HepG2 (cell line): ENCODE results near the gene DNASE2. TPM values are rescaled to one million over a fixed set of nuclear protein-coding genes. Genes with fewer than 3 reads are reported as not detected.
A peak's percentile ranks its signal among the peaks of the same experiment; 100 is the strongest.

Experiments
- ATF2 ChIP-seq: sonication (generic); formaldehyde crosslinking; IDR thresholded peaks from 2 replicates; pipeline ENCODE4 v1.4.0; 2020; ENCODE audit warnings: missing genetic modification reagents
- ATF6 ChIP-seq: sonication (generic); formaldehyde crosslinking; conservative IDR thresholded peaks from 2 replicates; pipeline ENCODE4 v1.4.0; 2020; ENCODE audit warnings: missing genetic modification reagents
- HCFC1 ChIP-seq: fragments of 150-350 bp; IDR thresholded peaks from 2 replicates; pipeline ENCODE4 v1.6.1; 2014; ENCODE audit warnings: low read depth, low read length
- JUN ChIP-seq: sonication (generic); formaldehyde crosslinking; IDR thresholded peaks from 2 replicates; pipeline ENCODE4 v1.4.0; 2020; ENCODE audit warnings: mild to moderate bottlenecking, missing genetic modification reagents
- KAT8 ChIP-seq: IDR thresholded peaks from 2 replicates; pipeline ENCODE4 v1.6.1; 2016; ENCODE audit warnings: missing genetic modification reagents, missing compliant biosample characterization
- MLXIP ChIP-seq: sonication (generic); formaldehyde crosslinking; IDR thresholded peaks from 2 replicates; pipeline ENCODE4 v1.9.0; 2021; ENCODE audit warnings: missing genetic modification reagents, borderline replicate concordance
- NFATC3 ChIP-seq: sonication (generic); formaldehyde crosslinking; IDR thresholded peaks from 2 replicates; pipeline ENCODE4 v1.5.1; 2020; ENCODE audit warnings: mild to moderate bottlenecking, missing genetic modification reagents
- NR2C2 ChIP-seq: sonication (generic); formaldehyde crosslinking; IDR thresholded peaks from 2 replicates; pipeline ENCODE4 v1.4.0; 2020; ENCODE audit warnings: missing genetic modification reagents, mild to moderate bottlenecking, moderate library complexity, borderline replicate concordance
- PHB2 ChIP-seq: fragments of 450-650 bp; IDR thresholded peaks from 2 replicates; pipeline ENCODE4 v1.6.1; 2018; ENCODE audit not compliant: partially characterized antibody
- POLR2G ChIP-seq: fragments of 200-400 bp; formaldehyde crosslinking; IDR thresholded peaks from 2 replicates; pipeline ENCODE4 v1.6.1; 2018; ENCODE audit warnings: mild to moderate bottlenecking, low read depth, low read length, moderate library complexity
- RARA ChIP-seq: IDR thresholded peaks from 2 replicates; pipeline ENCODE4 v1.6.1; 2016; ENCODE audit warnings: missing genetic modification reagents, missing compliant biosample characterization
- RCOR2 ChIP-seq: IDR thresholded peaks from 2 replicates; pipeline ENCODE4 v1.6.1; 2016; ENCODE audit warnings: missing biosample characterization, missing genetic modification reagents
- REL ChIP-seq: sonication (generic); formaldehyde crosslinking; conservative IDR thresholded peaks from 2 replicates; pipeline ENCODE4 v1.8.0; 2022; ENCODE audit warnings: mild to moderate bottlenecking, missing genetic modification reagents, moderate library complexity
- RNF2 ChIP-seq: fragments of 450-650 bp; conservative IDR thresholded peaks from 2 replicates; pipeline ENCODE4 v1.6.1; 2016; ENCODE audit warnings: low read depth
- SYNCRIP ChIP-seq: fragments of 200-400 bp; formaldehyde crosslinking; IDR thresholded peaks from 2 replicates; pipeline ENCODE4 v1.6.1; 2018; ENCODE audit warnings: mild to moderate bottlenecking, low read depth, low read length; ENCODE audit not compliant: insufficient read depth
- YEATS4 ChIP-seq: sonication (generic); formaldehyde crosslinking; IDR thresholded peaks from 2 replicates; pipeline ENCODE4 v1.4.0; 2020; ENCODE audit warnings: missing genetic modification reagents, borderline replicate concordance
- ZNF10 ChIP-seq: sonication (generic); formaldehyde crosslinking; IDR thresholded peaks from 2 replicates; pipeline ENCODE4 v1.4.0; 2020; ENCODE audit warnings: mild to moderate bottlenecking, low read depth, missing genetic modification reagents, borderline replicate concordance
- ZNF333 ChIP-seq: sonication (generic); formaldehyde crosslinking; IDR thresholded peaks from 2 replicates; pipeline ENCODE4 v1.4.0; 2020; ENCODE audit warnings: mild to moderate bottlenecking, missing genetic modification reagents, borderline replicate concordance
- ZNF572 ChIP-seq: sonication (generic); formaldehyde crosslinking; IDR thresholded peaks from 2 replicates; pipeline ENCODE4 v1.5.1; 2020; ENCODE audit warnings: mild to moderate bottlenecking, missing genetic modification reagents
- ZNF841 ChIP-seq: sonication (generic); formaldehyde crosslinking; IDR thresholded peaks from 2 replicates; pipeline ENCODE4 v1.8.1; 2023; ENCODE audit warnings: missing genetic modification reagents, borderline replicate concordance
- polyA plus RNA-seq, 8 experiments: library from polyadenylated mRNA; depleted of rRNA in 3 of 8; stranded (reverse) in 7 of 8; unstranded in 1 of 8; fragments of >200 nt; fragmentation: Illumina TruSeq in 4 of 8; extraction: Trizol in 4 of 8; gene quantifications; 2 replicates each; pipeline versions ENCODE4 v1.2.1 to v1.2.3, GENCODE V29; 2011 to 2016; ENCODE audit warnings: low read depth in 4 of 8, missing spikeins in 1 of 8, mixed read lengths in 1 of 8; ENCODE audit not compliant: insufficient read depth in 1 of 8
- total RNA-seq, 5 experiments: library from RNA; depleted of rRNA; stranded (reverse); fragments of >200 nt; fragmentation: Illumina TruSeq; extraction: Trizol; gene quantifications; 2 replicates each; pipeline ENCODE4 v1.2.3, GENCODE V29; 2016; ENCODE audit warnings: low read depth in 1 of 5
- TF ChIP-seq, protein P1 (sequence below): sonication (generic); formaldehyde crosslinking; IDR thresholded peaks from 2 replicates; pipeline ENCODE4 v1.8.0; 2022; ENCODE audit warnings: low read depth, missing genetic modification reagents

The DNASE2 gene
- total and polyA plus RNA-seq, 2 of the 13 experiments (the other 11 are each of a cell fraction or from before 2014, with no cell fraction given) = 7.5 to 16.2 TPM

DNA sequence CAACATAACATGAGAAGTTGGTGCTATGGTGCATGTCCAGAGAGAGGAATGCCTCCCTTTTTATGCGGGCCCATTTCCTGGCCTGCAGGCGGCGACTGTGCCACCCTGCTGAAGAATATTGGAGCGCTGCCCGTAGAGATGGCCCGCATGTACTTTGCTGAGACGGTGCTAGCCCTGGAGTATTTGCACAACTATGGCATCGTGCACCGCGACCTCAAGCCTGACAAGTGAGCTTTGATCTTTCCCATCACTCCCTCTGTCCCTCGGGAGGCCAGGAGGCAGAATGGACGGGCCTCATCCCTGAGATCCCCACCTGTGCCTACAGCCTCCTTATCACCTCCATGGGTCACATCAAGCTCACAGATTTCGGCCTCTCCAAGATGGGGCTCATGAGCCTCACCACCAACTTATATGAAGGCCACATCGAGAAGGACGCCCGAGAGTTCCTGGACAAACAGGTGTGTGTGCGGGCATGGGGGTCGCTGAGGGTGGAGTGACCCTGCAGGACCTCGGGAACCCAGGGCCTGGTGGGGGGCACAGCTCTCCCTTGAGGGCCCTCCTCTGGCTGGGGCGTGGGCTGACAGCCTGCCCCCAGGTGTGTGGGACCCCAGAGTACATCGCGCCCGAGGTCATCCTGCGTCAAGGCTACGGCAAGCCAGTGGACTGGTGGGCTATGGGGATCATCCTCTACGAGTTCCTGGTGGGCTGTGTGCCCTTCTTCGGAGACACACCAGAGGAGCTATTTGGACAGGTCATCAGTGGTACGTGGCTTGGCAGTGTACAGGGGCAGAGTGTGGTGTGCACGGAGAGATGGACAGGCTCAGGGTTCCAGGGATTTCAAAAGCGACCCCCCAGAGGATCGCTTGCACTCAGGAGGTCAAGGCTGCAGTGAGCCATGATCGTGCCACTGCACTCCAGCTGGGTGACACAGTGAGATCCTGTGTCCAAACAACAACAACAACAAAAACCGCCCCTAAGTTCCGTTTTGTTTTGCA lies 16.2 kb downstream of the DNASE2 start (continued):
- TF ChIP-seq MLXIP (no peak), RCOR2 (CRISPR knock-in tag) (peak; percentile 32; the same call in 1 of the 2 replicates), NFATC3 (CRISPR knock-in tag) (no peak), RARA (CRISPR knock-in tag) (peak; percentile 44; the same call in 1 of the 2 replicates), HCFC1 (no peak), ZNF841 (CRISPR knock-in tag) (no peak), NR2C2 (peak; percentile 60; the same call in 1 of the 2 replicates), KAT8 (CRISPR knock-in tag) (peak; percentile 59; the same call in 1 of the 2 replicates), ZNF10 (CRISPR knock-in tag) (no peak), YEATS4 (CRISPR knock-in tag) (no peak), RNF2 (0 out of 2 replicates have a peak, but pooled peaks have one; percentile 35), ATF6 (CRISPR knock-in tag) (no peak), SYNCRIP (no peak), JUN (CRISPR knock-in tag) (no peak), REL (CRISPR knock-in tag) (no peak), ATF2 (no peak), POLR2G (no peak), ZNF333 (CRISPR knock-in tag) (no peak), ZNF572 (CRISPR knock-in tag) (no peak), PHB2 (no peak)
- TF ChIP-seq, protein P1, sequence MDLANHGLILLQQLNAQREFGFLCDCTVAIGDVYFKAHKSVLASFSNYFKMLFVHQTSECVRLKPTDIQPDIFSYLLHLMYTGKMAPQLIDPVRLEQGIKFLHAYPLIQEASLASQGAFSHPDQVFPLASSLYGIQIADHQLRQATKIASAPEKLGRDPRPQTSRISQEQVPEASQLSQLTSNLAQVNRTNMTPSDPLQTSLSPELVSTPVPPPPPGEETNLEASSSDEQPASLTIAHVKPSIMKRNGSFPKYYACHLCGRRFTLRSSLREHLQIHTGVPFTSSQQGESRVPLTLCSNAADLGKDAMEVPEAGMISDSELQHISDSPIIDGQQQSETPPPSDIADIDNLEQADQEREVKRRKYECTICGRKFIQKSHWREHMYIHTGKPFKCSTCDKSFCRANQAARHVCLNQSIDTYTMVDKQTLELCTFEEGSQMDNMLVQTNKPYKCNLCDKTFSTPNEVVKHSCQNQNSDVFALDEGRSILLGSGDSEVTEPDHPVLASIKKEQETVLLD = no peak
